A549 treated with ZK216348 at 1 μM for 4 hours (cell line): ENCODE measurements around the gene NDST4. TPM values are rescaled to one million over a fixed set of nuclear protein-coding genes. Genes with fewer than 3 reads are reported as not detected.

Source experiments
- total RNA-seq: library from RNA; stranded (reverse); fragments of 200-300 nt; extraction: Qiagen RNA extraction; gene quantifications from 5 replicates; pipeline ENCODE4 v1.2.3, GENCODE V29; 2022; ENCODE audit warnings: low read depth

NDST4 gene
- not detected in 5 replicates for total RNA-seq

GRCh38 chr4:115113506-115114106 lies at the start of gene NDST4:
Gene NDST4, minus strand, starts transcription at chr4:115113620. Its CDS starts 36,584 bp downstream, at chr4:115077036.

